Measurements from ENCODE around the gene MNX1. TPM values are rescaled to one million over a fixed set of nuclear protein-coding genes. Genes with fewer than 3 reads are reported as not detected.

The MNX1 gene
- total RNA-seq, 4 donors from 2014 or later = 0.56 TPM; not detected in 3

DNA sequence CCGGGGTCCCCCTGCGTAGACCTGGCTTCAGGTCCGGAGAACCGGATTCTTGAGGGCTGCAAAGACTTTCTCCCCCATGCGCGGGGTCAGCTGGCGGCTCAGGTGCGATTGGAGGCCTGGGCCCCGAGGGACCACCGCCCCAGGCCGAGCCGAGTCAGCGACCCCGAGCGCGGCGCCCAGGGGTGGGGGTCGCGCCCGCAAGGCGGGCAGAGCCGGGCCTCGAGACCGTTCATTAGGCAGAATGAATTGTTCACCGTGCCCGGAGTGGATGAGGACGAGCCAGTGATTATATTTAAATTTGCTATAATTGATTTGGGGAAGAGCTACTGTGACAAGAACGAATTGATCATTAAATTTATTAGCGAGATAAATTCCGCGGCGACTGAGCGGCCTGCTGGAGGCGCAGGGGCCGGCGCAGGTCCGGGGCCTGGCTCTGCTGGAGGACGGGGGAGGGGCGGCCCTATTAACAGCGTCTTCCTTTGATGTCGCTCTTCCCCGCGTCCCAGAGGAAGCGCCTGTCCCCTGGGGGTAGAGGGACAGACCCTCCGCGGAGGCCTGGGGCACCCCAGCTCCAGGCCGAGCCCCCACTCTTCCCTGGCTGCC is 7.5 kb downstream of the MNX1 start:
- DNase-seq (ENCODE audit: low spot score in 2 of 2) = peak in 1 of 2 donors; percentile 59
- no peak overlapping the region for H3K4me3 ChIP-seq
- H3K4me1 ChIP-seq = peaks cover 53% of the 10 kb centered on the region
- no peaks in the 10 kb centered on the region for H3K36me3 ChIP-seq
- no peak overlapping the region for H3K27ac ChIP-seq
- TF ChIP-seq EP300 (IDR thresholded peaks at IDR 0.05) (no peak), POLR2A (IDR thresholded peaks at IDR 0.05) (no peak)
- no peaks in the 10 kb centered on the region for H3K9me3 ChIP-seq
- WGBS = 5% methylated on average over 43 of the region's 47 CpGs
- H3K27me3 ChIP-seq = peaks cover 99% of the 10 kb centered on the region

DNA sequence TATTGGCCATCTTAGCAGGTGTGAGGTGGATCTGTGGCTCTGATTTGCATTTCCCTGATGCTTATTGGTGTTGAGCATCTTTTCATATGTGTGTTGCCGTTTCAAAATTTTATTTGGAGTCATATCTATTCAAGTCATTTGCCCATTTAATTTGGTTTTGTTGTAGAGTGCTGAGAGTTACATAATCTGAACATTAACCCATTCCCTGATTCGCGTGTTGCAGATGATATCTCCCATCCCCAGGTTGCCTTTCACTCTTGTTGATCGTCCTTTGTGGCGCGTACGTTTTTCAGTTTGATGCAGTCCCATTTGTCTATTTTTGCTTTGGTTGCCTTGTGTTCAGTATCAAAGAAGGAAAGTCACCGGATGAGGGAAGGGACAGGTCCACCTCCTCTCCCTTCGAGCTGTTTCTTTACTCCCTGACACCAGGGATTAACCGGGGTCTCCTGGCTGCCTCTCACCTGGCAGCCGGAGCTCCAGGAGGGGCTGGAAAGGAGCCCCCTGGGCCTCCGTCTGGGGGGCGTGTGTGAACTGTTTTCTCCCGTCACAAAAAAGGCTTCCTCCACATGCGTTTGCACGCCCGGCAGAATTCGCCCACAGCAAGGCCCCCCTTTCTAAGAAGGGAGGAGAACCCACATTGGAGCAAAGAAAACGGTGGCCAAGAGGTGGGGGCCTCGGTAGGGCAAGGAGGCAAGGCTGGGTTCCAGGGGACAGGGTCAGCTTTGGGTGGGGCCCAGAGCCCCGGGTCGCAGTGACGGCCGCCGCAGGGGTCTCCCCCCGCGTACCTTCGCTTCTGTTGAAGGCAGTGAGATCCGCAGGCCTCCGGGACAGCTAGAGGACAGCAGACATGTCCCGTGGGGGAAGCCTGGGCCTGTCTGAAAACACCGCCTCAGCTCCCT is 8.3 kb downstream of the MNX1 start:
- Histone ChIP-seq H3K4me3 (no peak overlapping the region), H3K27ac (no peak overlapping the region), H3K36me3 (no peaks in the 10 kb centered on the region), H3K27me3 (peaks cover 94% of the 10 kb centered on the region), H3K9me3 (no peaks in the 10 kb centered on the region), H3K4me1 (peaks cover 53% of the 10 kb centered on the region)
- no peak for TF ChIP-seq EP300 (IDR thresholded peaks at IDR 0.05)
- no peak for TF ChIP-seq POLR2AphosphoS5 (IDR thresholded peaks at IDR 0.05)
- TF ChIP-seq POLR2A (IDR thresholded peaks at IDR 0.05) = no peak
- TF ChIP-seq, protein P1, sequence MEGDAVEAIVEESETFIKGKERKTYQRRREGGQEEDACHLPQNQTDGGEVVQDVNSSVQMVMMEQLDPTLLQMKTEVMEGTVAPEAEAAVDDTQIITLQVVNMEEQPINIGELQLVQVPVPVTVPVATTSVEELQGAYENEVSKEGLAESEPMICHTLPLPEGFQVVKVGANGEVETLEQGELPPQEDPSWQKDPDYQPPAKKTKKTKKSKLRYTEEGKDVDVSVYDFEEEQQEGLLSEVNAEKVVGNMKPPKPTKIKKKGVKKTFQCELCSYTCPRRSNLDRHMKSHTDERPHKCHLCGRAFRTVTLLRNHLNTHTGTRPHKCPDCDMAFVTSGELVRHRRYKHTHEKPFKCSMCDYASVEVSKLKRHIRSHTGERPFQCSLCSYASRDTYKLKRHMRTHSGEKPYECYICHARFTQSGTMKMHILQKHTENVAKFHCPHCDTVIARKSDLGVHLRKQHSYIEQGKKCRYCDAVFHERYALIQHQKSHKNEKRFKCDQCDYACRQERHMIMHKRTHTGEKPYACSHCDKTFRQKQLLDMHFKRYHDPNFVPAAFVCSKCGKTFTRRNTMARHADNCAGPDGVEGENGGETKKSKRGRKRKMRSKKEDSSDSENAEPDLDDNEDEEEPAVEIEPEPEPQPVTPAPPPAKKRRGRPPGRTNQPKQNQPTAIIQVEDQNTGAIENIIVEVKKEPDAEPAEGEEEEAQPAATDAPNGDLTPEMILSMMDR (IDR thresholded peaks at IDR 0.05) = no peak
- whole genome bisulfite sequencing = 10% methylated on average over 19 of the region's 32 CpGs
- DNase-seq (ENCODE audit: low spot score in 2 of 2) = peak in 1 of 2 donors; percentile 65

DNA sequence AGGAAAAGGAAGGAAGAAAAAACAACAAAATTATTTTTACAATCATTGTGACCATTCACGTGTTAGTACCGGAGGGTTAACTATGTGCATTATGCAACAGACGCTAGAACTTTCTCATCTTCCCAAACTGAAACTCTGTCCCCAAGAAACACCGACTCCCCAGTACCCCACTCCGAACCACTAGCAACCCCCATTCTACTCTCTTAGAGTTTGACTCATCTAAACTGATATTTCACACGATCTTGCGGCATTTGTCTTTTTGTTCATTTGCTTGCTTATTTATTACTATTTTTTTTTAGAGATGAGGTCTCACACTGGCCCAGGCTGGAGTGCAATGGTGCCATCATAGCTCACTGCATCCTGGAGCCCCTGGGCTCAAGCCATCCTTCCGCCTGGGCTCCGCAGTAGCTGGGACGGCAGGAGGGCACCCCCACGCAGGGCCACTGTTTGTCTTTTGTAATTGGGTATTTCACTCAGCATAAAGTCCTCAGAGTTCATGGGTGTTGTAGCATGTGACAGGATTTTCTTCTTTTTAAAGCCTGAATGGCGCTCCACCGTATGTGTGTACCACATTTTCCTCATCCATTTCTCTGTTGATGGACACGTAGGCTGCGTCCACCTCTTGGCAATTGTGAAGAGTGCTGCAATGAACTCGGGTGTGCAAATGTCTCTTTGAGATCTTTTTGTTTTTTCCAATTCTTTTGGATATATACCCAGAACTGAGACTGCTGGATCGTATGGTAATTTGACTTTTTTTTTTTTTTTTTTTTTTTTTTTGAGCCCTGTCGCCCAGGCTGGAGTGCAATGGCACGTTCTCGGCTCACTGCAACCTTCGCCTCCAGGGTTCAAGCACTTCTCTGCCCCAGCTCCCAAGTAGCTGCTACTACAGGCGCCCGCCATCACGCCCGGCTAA is 9.5 kb downstream of the MNX1 start:
- whole genome bisulfite sequencing = 23% methylated on average over 25 of the region's 25 CpGs
- peak in 1 of 2 donors; percentile 56 for DNase-seq (ENCODE audit: low spot score in 2 of 2)
- peaks cover 53% of the 10 kb centered on the region for H3K4me1 ChIP-seq
- TF ChIP-seq POLR2AphosphoS5 (IDR thresholded peaks at IDR 0.05) (no peak), POLR2A (IDR thresholded peaks at IDR 0.05) (no peak), EP300 (IDR thresholded peaks at IDR 0.05) (no peak)
- TF ChIP-seq, protein P1 (IDR thresholded peaks at IDR 0.05) = no peak
- no peaks in the 10 kb centered on the region for H3K36me3 ChIP-seq
- no peaks in the 10 kb centered on the region for H3K9me3 ChIP-seq
- peak overlapping the region; percentile 53 for H3K4me3 ChIP-seq
- no peak overlapping the region for H3K27ac ChIP-seq
- H3K27me3 ChIP-seq = peaks cover 94% of the 10 kb centered on the region

DNA sequence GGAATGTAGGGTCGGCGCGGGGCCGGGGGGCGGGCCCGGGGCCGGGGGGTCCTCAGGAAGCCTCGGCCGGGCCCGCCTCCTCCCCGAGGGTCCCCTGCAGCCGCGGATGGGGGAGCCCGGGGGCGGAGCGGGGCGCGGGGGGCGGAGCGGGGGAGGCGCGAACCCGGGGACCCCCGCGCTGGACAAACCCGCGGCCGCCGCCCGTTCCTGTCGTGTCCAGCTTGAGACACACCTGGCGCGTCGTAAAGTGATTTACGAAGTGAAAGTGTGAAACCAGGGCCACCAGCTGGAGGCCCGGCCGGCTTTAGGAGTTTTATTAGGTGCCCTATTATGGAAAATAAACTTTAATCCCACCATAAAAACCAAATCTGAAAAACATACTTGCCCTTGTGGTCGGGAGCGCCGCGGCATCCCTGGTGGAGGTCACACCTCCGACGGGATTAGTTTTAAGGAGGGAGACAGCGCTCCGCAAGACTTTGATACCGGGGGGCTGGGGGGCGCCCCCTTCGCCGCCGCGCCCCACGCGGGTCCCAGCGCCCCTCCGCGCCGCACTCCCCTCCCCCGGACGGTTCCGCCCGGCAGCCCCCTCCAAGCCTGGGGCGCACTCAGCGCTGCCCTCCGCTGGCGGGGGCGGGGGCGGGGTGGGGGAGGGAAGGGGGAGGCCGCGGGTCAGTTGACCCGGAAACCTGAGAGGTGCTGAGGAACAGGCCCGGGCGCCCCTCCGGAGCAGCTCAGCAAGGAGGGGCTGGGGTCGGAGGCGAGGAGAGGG is 10.3 kb downstream of the MNX1 start:
- TF ChIP-seq, protein P1 (IDR thresholded peaks at IDR 0.05) = no peak
- no peak for TF ChIP-seq POLR2AphosphoS5 (IDR thresholded peaks at IDR 0.05)
- no peak for TF ChIP-seq EP300 (IDR thresholded peaks at IDR 0.05)
- TF ChIP-seq POLR2A (IDR thresholded peaks at IDR 0.05) = no peak
- under 1% methylated on average over 35 of the region's 75 CpGs for whole genome bisulfite sequencing
- H3K4me1 ChIP-seq = peaks cover 45% of the 10 kb centered on the region
- peak overlapping the region; percentile 53 for H3K4me3 ChIP-seq
- no peaks in the 10 kb centered on the region for H3K9me3 ChIP-seq
- no peak overlapping the region for H3K27ac ChIP-seq
- H3K36me3 ChIP-seq = no peaks in the 10 kb centered on the region
- peak in 1 of 2 donors; percentile 72 for DNase-seq (ENCODE audit: low spot score in 2 of 2)
- peaks cover 94% of the 10 kb centered on the region for H3K27me3 ChIP-seq
